SU-DHL-6 (cell line): ENCODE data around the gene NKAPL.

Source experiments
- H2AFZ ChIP-seq: fragments of 200-600 bp; sonication (generic); 2 replicates; pipeline ENCODE4 v1.6.1; 2014; ENCODE audit warnings: low read depth, mild to moderate bottlenecking, moderate library complexity, mixed read lengths, antibody characterized with exemption, low read length; ENCODE audit not compliant: severe bottlenecking
- H3F3A ChIP-seq: fragments of 200-600 bp; shearing (Covaris generic); 2 replicates; pipeline ENCODE4 v1.6.0; 2016; ENCODE audit warnings: antibody characterized with exemption, mild to moderate bottlenecking; ENCODE audit not compliant: insufficient read depth
- H3K27ac ChIP-seq: fragments of 200-600 bp; sonication (generic); 2 replicates; pipeline ENCODE4 v1.5.1; 2016; ENCODE audit warnings: low read depth, mild to moderate bottlenecking, low read length, moderate library complexity, mixed read lengths
- H3K27me3 ChIP-seq: fragments of 200-600 bp; sonication (generic), shearing (Covaris generic); 2 replicates; pipeline ENCODE4 v1.6.0; 2014; ENCODE audit warnings: mild to moderate bottlenecking, low read length
- H3K36me3 ChIP-seq: fragments of 200-600 bp; sonication (generic); 2 replicates; pipeline ENCODE4 v1.6.1; 2014; ENCODE audit warnings: mild to moderate bottlenecking, low read length, mixed read lengths
- H3K4me2 ChIP-seq: fragments of 300-600, 200-600 bp; shearing (Covaris generic), sonication (generic); 2 replicates; pipeline ENCODE4 v1.6.0; 2014; ENCODE audit warnings: low read length, low read depth, mild to moderate bottlenecking; ENCODE audit not compliant: poor library complexity, severe bottlenecking
- H3K4me3 ChIP-seq: fragments of 200-600 bp; sonication (generic); 2 replicates; pipeline ENCODE4 v1.5.1; 2014; ENCODE audit warnings: antibody characterized with exemption, low read length, mild to moderate bottlenecking, mixed read lengths; ENCODE audit not compliant: insufficient read depth, poor library complexity, severe bottlenecking
- H3K79me2 ChIP-seq: fragments of 200-600 bp; sonication (generic); 2 replicates; pipeline ENCODE4 v1.6.1; 2014; ENCODE audit warnings: mild to moderate bottlenecking, low read length, moderate library complexity; ENCODE audit not compliant: insufficient read depth
- H3K9ac ChIP-seq: fragments of 200-600 bp; sonication (generic); 2 replicates; pipeline ENCODE4 v1.7.0; 2014; ENCODE audit warnings: mild to moderate bottlenecking, low read length
- H3K9me2 ChIP-seq: fragments of 200-600 bp; sonication (generic); replicated peaks from 2 replicates; pipeline ENCODE4 v1.6.1; 2014; ENCODE audit warnings: low read length; ENCODE audit not compliant: insufficient read depth
- H3K9me3 ChIP-seq: fragments of 200-600 bp; sonication (generic); 2 replicates; pipeline ENCODE4 v1.6.1; 2014; ENCODE audit warnings: low read length, mixed read lengths; ENCODE audit not compliant: insufficient read depth
- H4K20me1 ChIP-seq: fragments of 200-600 bp; sonication (generic); 2 replicates; pipeline ENCODE4 v1.6.1; 2014; ENCODE audit warnings: low read depth, mild to moderate bottlenecking, antibody characterized with exemption, low read length, moderate library complexity, mixed read lengths
- EZH2phosphoT487 ChIP-seq: fragments of 200-600 bp; sonication (generic), shearing (Covaris generic); conservative IDR thresholded peaks from 2 replicates; pipeline ENCODE4 v1.6.1; 2018; ENCODE audit warnings: mild to moderate bottlenecking, antibody characterized with exemption, low read length, moderate library complexity, mixed read lengths
- TF ChIP-seq, protein P1 (sequence below): fragments of 200-600 bp; sonication (generic); IDR thresholded peaks from one replicate; pipeline ENCODE4 v1.5.1; 2017; ENCODE audit warnings: antibody characterized with exemption, mild to moderate bottlenecking, low read length, moderate library complexity; ENCODE audit not compliant: insufficient read depth, poor library complexity, severe bottlenecking

NKAPL gene

DNA sequence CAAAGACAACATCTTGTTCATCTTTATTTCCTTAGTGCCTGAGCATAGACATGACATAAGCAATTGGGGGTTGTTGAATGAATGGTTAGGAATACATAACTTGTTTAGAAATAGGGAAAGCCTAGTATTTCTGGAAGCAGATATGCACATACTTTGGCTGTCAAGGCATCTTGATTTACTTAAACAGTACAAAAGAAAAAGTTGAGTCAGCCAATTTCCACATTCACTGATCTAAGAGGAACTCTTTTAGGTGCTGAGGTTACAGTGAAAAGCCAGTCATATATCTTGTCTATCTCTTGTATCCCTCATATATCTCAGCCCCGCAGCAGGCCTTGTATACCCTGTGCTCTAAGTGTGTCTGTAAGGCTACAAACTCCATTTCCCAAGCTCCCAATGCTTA lies 18.6 kb upstream of the NKAPL start:
- H3K27ac ChIP-seq = no peak overlapping the region
- no peaks in the 10 kb centered on the region for H3K79me2 ChIP-seq
- no peak overlapping the region for H3K9ac ChIP-seq
- peaks cover 9% of the 10 kb centered on the region; the same call in 1 of the 2 replicates for H3K36me3 ChIP-seq
- TF ChIP-seq EZH2phosphoT487 = no peak
- TF ChIP-seq, protein P1, sequence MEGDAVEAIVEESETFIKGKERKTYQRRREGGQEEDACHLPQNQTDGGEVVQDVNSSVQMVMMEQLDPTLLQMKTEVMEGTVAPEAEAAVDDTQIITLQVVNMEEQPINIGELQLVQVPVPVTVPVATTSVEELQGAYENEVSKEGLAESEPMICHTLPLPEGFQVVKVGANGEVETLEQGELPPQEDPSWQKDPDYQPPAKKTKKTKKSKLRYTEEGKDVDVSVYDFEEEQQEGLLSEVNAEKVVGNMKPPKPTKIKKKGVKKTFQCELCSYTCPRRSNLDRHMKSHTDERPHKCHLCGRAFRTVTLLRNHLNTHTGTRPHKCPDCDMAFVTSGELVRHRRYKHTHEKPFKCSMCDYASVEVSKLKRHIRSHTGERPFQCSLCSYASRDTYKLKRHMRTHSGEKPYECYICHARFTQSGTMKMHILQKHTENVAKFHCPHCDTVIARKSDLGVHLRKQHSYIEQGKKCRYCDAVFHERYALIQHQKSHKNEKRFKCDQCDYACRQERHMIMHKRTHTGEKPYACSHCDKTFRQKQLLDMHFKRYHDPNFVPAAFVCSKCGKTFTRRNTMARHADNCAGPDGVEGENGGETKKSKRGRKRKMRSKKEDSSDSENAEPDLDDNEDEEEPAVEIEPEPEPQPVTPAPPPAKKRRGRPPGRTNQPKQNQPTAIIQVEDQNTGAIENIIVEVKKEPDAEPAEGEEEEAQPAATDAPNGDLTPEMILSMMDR = no peak
- no peak overlapping the region for H3K4me2 ChIP-seq
- no peaks in the 10 kb centered on the region for H3F3A ChIP-seq
- H3K9me2 ChIP-seq = no peaks in the 10 kb centered on the region
- H3K9me3 ChIP-seq = no peaks in the 10 kb centered on the region
- no peaks in the 10 kb centered on the region for H3K27me3 ChIP-seq
- H3K4me3 ChIP-seq = no peak overlapping the region
- no peak overlapping the region for H2AFZ ChIP-seq
- H4K20me1 ChIP-seq = no peaks in the 10 kb centered on the region

DNA sequence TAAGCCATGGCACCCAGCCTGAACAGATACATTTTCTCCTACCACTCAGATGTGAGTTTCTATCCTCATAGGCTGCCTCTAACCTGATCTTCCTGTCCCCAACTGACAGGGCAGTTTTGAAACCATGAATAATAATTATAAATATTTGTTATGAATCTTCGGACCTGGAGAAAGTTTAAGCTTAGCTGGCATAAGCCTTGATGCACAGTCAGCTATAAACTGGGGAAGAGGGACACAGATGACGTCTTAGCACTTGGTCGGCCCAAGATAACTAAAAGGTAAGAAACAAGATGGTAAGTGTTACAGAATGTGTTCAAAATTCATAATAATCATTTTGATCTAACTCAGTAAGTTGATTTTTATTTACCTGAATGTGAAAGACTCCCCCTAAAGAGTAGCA lies 15.2 kb upstream of the NKAPL start:
- Histone ChIP-seq H3K27me3 (no peaks in the 10 kb centered on the region), H2AFZ (no peak overlapping the region), H3K27ac (no peak overlapping the region), H3F3A (no peaks in the 10 kb centered on the region), H3K4me2 (no peak overlapping the region), H3K36me3 (peaks cover 22% of the 10 kb centered on the region), H3K4me3 (no peak overlapping the region), H3K9me3 (no peaks in the 10 kb centered on the region), H3K9me2 (no peaks in the 10 kb centered on the region), H3K79me2 (no peaks in the 10 kb centered on the region), H4K20me1 (no peaks in the 10 kb centered on the region), H3K9ac (no peak overlapping the region)
- no peak for TF ChIP-seq EZH2phosphoT487
- TF ChIP-seq, protein P1 = no peak

DNA sequence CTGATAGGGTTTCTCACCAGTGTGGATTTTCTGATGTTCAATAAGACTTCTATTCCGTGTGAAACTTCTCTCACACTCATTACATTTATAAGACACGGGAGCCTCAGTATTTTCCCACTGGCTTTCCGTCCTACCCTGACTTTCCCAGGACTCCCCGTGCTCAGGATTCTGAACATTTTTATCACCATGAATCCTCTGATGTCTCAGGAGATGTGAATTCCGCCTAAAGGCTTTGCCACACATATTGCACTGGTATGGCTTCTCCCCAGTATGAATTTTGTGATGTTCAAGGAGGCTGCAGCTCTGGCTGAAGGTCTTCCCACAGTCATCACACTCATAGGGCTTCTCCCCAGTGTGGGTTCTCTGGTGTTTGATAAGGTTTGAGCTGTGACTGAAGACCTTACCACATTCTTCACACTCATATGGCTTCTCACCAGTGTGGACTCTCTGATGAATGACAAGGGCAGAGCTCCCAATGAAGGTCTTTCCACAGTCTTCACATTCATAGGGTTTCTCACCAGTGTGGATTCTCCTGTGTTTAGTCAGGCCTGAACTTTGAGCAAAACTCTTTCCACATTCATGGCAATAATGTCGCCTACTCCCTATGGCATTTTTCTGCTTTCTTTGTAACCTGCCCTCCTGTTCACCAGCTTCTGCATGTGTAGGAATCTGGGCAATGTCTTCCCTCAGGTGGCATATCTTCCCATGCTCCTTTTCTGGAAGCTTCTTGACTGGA lies 13.7 kb upstream of the NKAPL start:
- H2AFZ ChIP-seq = no peak overlapping the region
- H3K27me3 ChIP-seq = no peaks in the 10 kb centered on the region
- H3K36me3 ChIP-seq = peaks cover 22% of the 10 kb centered on the region
- TF ChIP-seq EZH2phosphoT487 = no peak
- TF ChIP-seq, protein P1 = no peak
- no peak overlapping the region for H3K9ac ChIP-seq
- no peaks in the 10 kb centered on the region for H3F3A ChIP-seq
- no peaks in the 10 kb centered on the region for H3K9me3 ChIP-seq
- peaks cover 2% of the 10 kb centered on the region for H3K79me2 ChIP-seq
- H3K4me2 ChIP-seq = no peak overlapping the region
- H3K27ac ChIP-seq = no peak overlapping the region
- no peaks in the 10 kb centered on the region for H3K9me2 ChIP-seq
- no peaks in the 10 kb centered on the region for H4K20me1 ChIP-seq
- no peak overlapping the region for H3K4me3 ChIP-seq
